Measurements from ENCODE around the gene DBH.

Gene DBH

DNA sequence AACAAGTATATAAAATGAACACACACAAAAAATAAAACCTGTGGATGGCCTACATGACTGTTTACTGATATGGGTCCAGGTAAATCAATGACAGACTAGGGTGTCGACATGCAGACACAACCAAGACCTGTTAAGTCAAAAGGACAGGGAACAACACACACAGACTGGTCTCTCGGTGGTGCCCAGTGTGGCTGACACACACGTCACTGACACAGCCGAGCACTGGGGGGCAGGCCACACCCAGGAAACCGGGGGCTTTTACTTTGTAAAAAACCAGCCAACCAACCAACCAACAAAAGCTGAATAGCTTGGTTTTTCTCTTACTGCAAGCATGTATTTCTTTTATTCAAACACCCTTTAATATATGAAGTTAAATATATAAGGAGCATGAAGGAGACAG is 31.9 kb upstream of the DBH start:
- TF ChIP-seq, protein P1, sequence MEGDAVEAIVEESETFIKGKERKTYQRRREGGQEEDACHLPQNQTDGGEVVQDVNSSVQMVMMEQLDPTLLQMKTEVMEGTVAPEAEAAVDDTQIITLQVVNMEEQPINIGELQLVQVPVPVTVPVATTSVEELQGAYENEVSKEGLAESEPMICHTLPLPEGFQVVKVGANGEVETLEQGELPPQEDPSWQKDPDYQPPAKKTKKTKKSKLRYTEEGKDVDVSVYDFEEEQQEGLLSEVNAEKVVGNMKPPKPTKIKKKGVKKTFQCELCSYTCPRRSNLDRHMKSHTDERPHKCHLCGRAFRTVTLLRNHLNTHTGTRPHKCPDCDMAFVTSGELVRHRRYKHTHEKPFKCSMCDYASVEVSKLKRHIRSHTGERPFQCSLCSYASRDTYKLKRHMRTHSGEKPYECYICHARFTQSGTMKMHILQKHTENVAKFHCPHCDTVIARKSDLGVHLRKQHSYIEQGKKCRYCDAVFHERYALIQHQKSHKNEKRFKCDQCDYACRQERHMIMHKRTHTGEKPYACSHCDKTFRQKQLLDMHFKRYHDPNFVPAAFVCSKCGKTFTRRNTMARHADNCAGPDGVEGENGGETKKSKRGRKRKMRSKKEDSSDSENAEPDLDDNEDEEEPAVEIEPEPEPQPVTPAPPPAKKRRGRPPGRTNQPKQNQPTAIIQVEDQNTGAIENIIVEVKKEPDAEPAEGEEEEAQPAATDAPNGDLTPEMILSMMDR (IDR thresholded peaks at IDR 0.05; ENCODE audit: low read depth, low read length, missing control alignments) = no peak
- no peak for DNase-seq (ENCODE audit: extremely low read depth, low read depth)
- no peak overlapping the region for H3K4me3 ChIP-seq (replicated peaks; ENCODE audit: low read depth, low read length)

DNA sequence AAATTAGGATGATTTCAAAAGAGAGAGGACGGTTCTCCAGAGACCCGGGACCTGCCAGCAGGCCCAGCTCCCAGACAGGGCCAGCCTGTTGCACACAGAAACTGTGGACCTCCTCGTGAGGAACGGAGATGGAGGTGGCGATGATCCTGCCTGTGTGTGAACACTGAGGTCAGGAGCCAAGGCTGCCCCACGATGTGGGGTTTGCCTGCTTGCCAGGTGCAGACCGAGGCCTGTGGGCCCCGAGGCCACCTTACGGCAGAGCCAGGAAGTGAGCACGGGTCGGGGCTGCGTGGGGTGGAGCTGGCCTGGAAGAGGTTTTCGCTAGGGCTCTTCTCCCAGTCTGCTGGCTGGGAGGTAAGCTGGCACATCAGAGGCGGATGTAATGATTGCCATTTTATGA is 31.3 kb upstream of the DBH start:
- TF ChIP-seq, protein P1 (IDR thresholded peaks at IDR 0.05; ENCODE audit: low read depth, low read length, missing control alignments) = no peak
- no peak overlapping the region for H3K4me3 ChIP-seq (replicated peaks; ENCODE audit: low read depth, low read length)
- no peak for DNase-seq (ENCODE audit: extremely low read depth, low read depth)

DNA sequence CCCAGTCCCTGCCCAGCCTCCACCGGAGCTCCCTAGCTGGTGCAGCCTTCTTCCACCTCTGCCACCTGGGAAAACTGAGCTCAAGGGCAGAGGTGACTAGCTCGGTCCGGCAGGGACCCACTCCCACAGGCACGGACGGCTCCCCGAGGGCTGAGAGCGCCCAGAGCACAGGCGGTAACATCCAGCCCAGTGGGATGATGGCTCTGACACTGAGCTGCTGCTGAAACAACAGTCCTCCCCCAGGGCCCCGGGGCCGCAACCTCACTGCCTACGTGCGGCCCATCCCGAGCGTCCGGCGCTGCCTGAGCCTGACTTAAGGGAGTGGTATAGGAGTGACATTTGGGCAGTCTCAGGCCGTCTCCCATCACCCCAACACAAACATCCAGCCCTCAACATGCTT is 30.7 kb upstream of the DBH start:
- no peak for DNase-seq (ENCODE audit: extremely low read depth, low read depth)
- TF ChIP-seq, protein P1 (IDR thresholded peaks at IDR 0.05; ENCODE audit: low read depth, low read length, missing control alignments) = no peak
- H3K4me3 ChIP-seq (replicated peaks; ENCODE audit: low read depth, low read length) = no peak overlapping the region

DNA sequence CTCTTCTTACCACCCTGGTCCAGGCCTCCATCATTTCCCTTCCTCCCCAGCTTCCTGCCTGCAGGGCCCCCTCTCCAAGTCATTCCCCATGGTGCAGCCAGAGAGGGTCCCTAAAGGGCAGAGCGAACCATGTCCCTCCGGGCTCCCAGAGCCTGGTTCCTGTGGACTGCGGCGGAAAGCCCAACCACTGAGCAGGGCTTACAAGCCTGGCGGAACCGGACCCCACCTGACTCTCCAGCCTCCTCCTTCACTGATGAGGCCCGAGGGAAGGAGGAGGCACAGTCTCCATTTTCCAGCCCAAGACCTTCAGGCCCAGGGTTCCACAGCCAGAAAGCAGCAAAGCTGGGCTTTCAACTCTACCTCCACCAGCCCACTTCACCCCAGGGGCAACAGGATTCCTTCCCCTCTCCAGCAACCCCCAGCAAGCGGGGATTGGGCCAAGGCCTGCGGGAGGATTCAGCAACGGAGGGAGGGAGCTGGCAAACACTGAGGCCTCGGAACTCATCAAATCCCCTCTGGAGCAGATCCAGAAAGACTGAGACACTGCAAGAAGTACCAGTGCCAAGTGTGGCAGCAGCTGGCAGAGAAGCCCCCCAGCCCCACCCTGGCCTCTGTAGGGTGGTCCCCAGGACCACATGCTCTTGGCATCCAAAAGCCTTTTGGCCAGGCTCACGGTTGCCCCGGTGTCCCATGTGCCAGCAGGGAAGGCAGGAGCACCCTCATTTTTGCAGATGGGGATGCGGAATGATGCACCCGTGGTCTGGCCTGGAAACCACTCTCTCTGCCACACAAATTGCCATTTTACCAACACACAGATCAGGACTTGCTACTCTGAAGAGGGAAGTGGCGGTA is 30.1 kb upstream of the DBH start:
- TF ChIP-seq, protein P1 (IDR thresholded peaks at IDR 0.05; ENCODE audit: low read depth, low read length, missing control alignments) = no peak
- no peak overlapping the region for H3K4me3 ChIP-seq (replicated peaks; ENCODE audit: low read depth, low read length)
- no peak for DNase-seq (ENCODE audit: extremely low read depth, low read depth)

DNA sequence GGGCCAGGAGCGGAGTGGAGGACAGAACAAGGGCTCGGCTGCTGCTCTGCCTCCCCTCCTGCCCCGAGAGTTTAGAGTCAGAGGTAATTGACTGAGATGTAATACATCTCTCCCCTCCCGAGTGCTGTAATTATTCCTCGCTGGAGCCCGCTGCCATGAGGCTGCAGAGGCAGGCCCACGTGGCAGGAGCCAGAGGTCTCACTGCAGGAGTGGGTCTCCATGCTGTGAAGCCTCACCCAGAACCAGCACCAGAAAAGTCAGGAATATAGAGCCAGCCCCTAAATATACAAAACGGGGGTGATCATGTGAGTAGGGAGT is 29.5 kb upstream of the DBH start:
- no peak for DNase-seq (ENCODE audit: extremely low read depth, low read depth)
- TF ChIP-seq, protein P1 (IDR thresholded peaks at IDR 0.05; ENCODE audit: low read depth, low read length, missing control alignments) = no peak
- H3K4me3 ChIP-seq (replicated peaks; ENCODE audit: low read depth, low read length) = no peak overlapping the region

DNA sequence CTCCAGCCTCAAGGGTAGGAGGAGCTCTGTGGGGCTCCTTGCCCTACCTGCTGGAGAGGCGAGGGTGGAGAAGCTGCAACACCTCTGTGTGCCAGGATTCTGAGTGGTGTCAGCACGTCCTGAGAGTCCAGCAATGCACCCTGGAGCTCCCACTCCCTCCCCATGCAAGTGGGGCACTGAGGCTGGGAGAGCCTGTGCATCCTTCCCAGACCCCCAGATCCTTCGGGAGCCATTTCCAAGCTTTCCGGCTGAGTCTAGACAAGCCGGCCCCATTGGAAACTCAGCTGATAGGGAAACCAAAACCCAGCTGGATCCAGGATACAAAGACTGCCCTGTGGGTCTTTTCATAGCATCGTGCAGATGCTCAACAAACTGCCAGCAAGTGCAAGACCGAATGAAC is 28.8 kb upstream of the DBH start:
- TF ChIP-seq, protein P1 (IDR thresholded peaks at IDR 0.05; ENCODE audit: low read depth, low read length, missing control alignments) = no peak
- DNase-seq (ENCODE audit: extremely low read depth, low read depth) = no peak
- no peak overlapping the region for H3K4me3 ChIP-seq (replicated peaks; ENCODE audit: low read depth, low read length)

DNA sequence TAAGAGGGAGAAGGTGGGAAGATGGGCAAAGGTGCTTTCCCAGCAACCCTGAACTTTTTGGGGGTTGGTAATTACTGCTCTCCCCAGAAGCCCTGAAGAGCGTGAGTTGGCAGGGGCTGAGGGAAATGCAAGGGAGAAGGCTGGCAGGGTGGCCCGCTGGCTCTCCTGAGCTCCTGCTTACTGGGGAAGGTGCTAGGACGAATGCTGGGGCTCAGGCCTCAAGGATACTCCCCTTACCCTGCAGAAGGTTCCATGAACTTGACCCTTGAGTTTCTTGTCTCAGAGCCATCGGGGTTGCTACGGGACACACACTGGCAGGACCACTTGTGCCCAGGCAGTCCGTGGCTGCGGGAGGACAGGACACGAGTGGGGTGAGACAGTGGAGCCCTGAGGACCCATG is 28.2 kb upstream of the DBH start:
- DNase-seq (ENCODE audit: extremely low read depth, low read depth) = no peak
- H3K4me3 ChIP-seq (replicated peaks; ENCODE audit: low read depth, low read length) = no peak overlapping the region
- TF ChIP-seq, protein P1 (IDR thresholded peaks at IDR 0.05; ENCODE audit: low read depth, low read length, missing control alignments) = no peak

All from HFF-Myc (cell line).